Upper lobe of left lung (tissue), 4 donors: ENCODE results near the gene SRCAP.

Experiments used
- CTCF ChIP-seq, 6 experiments: fragments of 450-650 bp in 4 of 6; fragments of 200-600 bp in 2 of 6; sonication (generic) in 2 of 6; IDR thresholded peaks; one replicate each; pipeline ENCODE4 v1.5.1; 2016 to 2019; ENCODE audit warnings: antibody characterized with exemption in 6 of 6
- POLR2A ChIP-seq, 4 donors: fragments of 450-650 bp; IDR thresholded peaks; one replicate each; pipeline ENCODE4 v1.5.1; 2016 to 2017; ENCODE audit warnings: antibody characterized with exemption in 4 of 4, mild to moderate bottlenecking in 2 of 4
- POLR2AphosphoS5 ChIP-seq, 2 donors: sonication (generic); formaldehyde crosslinking; IDR thresholded peaks; one replicate each; pipeline ENCODE4 v1.5.1; 2017; ENCODE audit warnings: antibody characterized with exemption in 2 of 2

- TF ChIP-seq CTCF (IDR thresholded peaks at IDR 0.05) (no peak), POLR2AphosphoS5 (IDR thresholded peaks at IDR 0.05) (no peak), POLR2A (IDR thresholded peaks at IDR 0.05) (no peak)
Measured at GRCh38 chr16:30721606-30722005, 22.6 kb downstream of the SRCAP start.
